GM12892 (cell line): ENCODE measurements around the gene SMIM45.

ENCODE experiments used
- POLR2A ChIP-seq: IDR thresholded peaks from 2 replicates; pipeline ENCODE4 v1.6.1; 2011; ENCODE audit warnings: low read depth, low read length, control low read depth
- POLR2AphosphoS5 ChIP-seq: IDR thresholded peaks from 2 replicates; pipeline ENCODE4 v1.6.1; 2011; ENCODE audit warnings: low read depth, low read length, control low read depth
- TAF1 ChIP-seq: IDR thresholded peaks from 2 replicates; pipeline ENCODE4 v1.6.1; 2011; ENCODE audit warnings: low read depth, mild to moderate bottlenecking, control low read depth, low read length, borderline replicate concordance

DNA sequence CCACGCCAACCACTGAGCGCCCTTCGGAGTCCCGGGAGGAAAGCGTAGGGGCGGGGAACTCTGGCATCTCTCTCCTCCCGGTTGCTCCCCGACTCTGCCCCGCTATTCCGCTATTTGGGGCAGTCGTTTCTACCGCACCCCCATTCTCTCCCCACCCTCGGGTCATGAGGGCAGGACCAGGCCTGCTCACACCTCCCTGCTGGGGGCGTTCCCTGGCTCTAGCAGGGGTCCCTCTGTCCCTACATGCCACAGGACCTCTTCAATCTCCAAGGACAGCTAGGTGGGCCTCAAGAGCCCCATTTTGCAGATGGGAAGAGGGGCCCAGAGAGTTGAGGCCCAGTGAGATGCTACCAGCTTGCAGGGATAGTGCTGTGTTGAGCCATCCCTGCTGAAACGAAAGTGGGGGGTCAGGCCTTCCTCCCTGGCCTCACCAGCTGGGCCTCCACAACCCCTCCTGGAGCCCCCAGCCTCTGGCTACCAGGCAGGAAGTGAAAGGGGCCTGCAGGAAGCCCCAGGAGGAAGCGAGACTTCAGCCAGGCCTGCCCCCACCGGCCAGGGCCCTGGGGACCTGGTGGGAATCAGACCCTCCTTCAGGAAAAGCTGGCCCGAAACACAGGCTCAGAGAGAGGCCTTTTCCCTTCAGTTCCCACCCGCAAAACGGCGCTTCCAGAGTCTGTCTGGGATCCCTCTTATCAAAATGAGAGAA, 31.5 kb upstream of the SMIM45 start:
- no peak for TF ChIP-seq POLR2AphosphoS5
- no peak for TF ChIP-seq TAF1
- no peak; the same call in 1 of the 2 replicates for TF ChIP-seq POLR2A
